K562 (cell line): ENCODE measurements around the gene LMAN1. TPM values are rescaled to one million over a fixed set of nuclear protein-coding genes. Genes with fewer than 3 reads are reported as not detected.
A peak's percentile ranks its signal among the peaks of the same experiment; 100 is the strongest.

Experiments used
- CC2D1A ChIP-seq: fragments of 450-650 bp; IDR thresholded peaks from 2 replicates; pipeline ENCODE4 v1.6.1; 2017; ENCODE audit warnings: mild to moderate bottlenecking
- COPS2 ChIP-seq: fragments of 450-650 bp; conservative IDR thresholded peaks from 2 replicates; pipeline ENCODE4 v1.6.1; 2016; ENCODE audit warnings: mild to moderate bottlenecking, moderate library complexity
- GATAD2B ChIP-seq: fragments of 450-650 bp; IDR thresholded peaks from 2 replicates; pipeline ENCODE4 v1.6.1; 2017; ENCODE audit warnings: mild to moderate bottlenecking, borderline replicate concordance
- NKRF ChIP-seq: fragments of 450-650 bp; IDR thresholded peaks from 2 replicates; pipeline ENCODE4 v1.6.1; 2016; ENCODE audit warnings: borderline replicate concordance
- POLR2B ChIP-seq: fragments of 450-650 bp; IDR thresholded peaks from 2 replicates; pipeline ENCODE4 v1.6.1; 2018; ENCODE audit warnings: low read depth; ENCODE audit not compliant: partially characterized antibody
- PRDM10 ChIP-seq: fragments of 450-650 bp; IDR thresholded peaks from 2 replicates; pipeline ENCODE4 v1.6.1; 2018; ENCODE audit not compliant: partially characterized antibody
- RAD21 ChIP-seq, 2 experiments: fragments of 250-450 bp in 1 of 2; fragments of 450-650 bp in 1 of 2; sonication (Bioruptor Pico) in 1 of 2; formaldehyde crosslinking in 1 of 2; IDR thresholded peaks in 1 of 2; conservative IDR thresholded peaks in 1 of 2; 2 replicates each; pipeline versions ENCODE4 v1.4.0 to v1.8.0; 2020 to 2022; ENCODE audit warnings: mild to moderate bottlenecking in 2 of 2, moderate library complexity in 1 of 2
- SMARCA5 ChIP-seq: fragments of 450-650 bp; IDR thresholded peaks from 2 replicates; pipeline ENCODE4 v1.6.1; 2016
- ZBTB40 ChIP-seq, 2 experiments: fragments of 450-650 bp in 1 of 2; sonication (generic) in 1 of 2; formaldehyde crosslinking in 1 of 2; IDR thresholded peaks; 2 replicates each; pipeline versions ENCODE4 v1.7.1 to v1.9.0; 2016 to 2022; ENCODE audit warnings: inconsistent platforms in 1 of 2, mild to moderate bottlenecking in 1 of 2, missing genetic modification reagents in 1 of 2
- polyA plus RNA-seq, 8 experiments: library from polyadenylated mRNA; depleted of rRNA in 4 of 8; stranded (reverse) in 5 of 8; unstranded in 3 of 8; fragments of >200 nt; fragmentation: Nextera tagmentation in 2 of 8; fragmentation: Illumina TruSeq in 1 of 8; extraction: Ambion mirVana in 2 of 8; extraction: Trizol in 1 of 8; gene quantifications; 2 replicates each; pipeline versions ENCODE4 v1.2.1 to v1.2.3, GENCODE V29; 2011 to 2014; ENCODE audit warnings: inconsistent platforms in 1 of 8, missing spikeins in 1 of 8
- total RNA-seq, 7 experiments: library from RNA; depleted of rRNA in 6 of 7; stranded (reverse); fragments of >200 nt in 6 of 7; fragmentation: Illumina TruSeq in 2 of 7; extraction: Trizol in 2 of 7; gene quantifications; 2 replicates each; pipeline versions ENCODE4 v1.2.1 to v1.2.3, GENCODE V29; 2011 to 2021; ENCODE audit warnings: low replicate concordance in 1 of 7

The LMAN1 gene
- total and polyA plus RNA-seq, 9 of the 15 experiments (the other 6 are each of a cell fraction or from before 2014, with no cell fraction given) = 18.8 to 108 (median 71.2) TPM

- TF ChIP-seq PRDM10 (no peak), ZBTB40 (IDR thresholded peaks at IDR 0.05) (no peak), ZBTB40 (CRISPR knock-in tag; IDR thresholded peaks at IDR 0.05) (no peak), GATAD2B (no peak), POLR2B (no peak), SMARCA5 (no peak), RAD21 (CRISPR knock-in tag; conservative IDR thresholded peaks at IDR 0.05 in 1 of 2, IDR thresholded peaks at IDR 0.05 in 1 of 2) (peak; percentile 95 to 96), NKRF (no peak), COPS2 (no peak), CC2D1A (peak; percentile 32; the same call in 1 of the 2 replicates)
Observed at GRCh38 chr18:59402432-59403090, 43.5 kb upstream of the LMAN1 start (continued).
